ENCODE results near the gene ARFGEF3. TPM values are rescaled to one million over a fixed set of nuclear protein-coding genes. Genes with fewer than 3 reads are reported as not detected.

The ARFGEF3 gene
- total RNA-seq, 1 experiment from 2014 or later = 20.1 TPM

- H3K4me3 Mint-ChIP-seq = no peak overlapping the region
- no peaks in the 10 kb centered on the region for H3K27me3 Mint-ChIP-seq (ENCODE audit: low read depth)
- DNase-seq (ENCODE audit: low spot score) (no peak), ATAC-seq (no peak)
- no peaks in the 10 kb centered on the region for H3K9me3 Mint-ChIP-seq
- CTCF ChIA-PET = no interaction called here
- H3K4me1 Mint-ChIP-seq = peaks cover 25% of the 10 kb centered on the region
- H3K36me3 Mint-ChIP-seq = no peaks in the 10 kb centered on the region
- H3K27ac Mint-ChIP-seq = no peak overlapping the region; the same call in 1 of the 2 replicates
- POLR2A ChIA-PET = no interaction called here
- TF ChIP-seq SMAD3 (CRISPR knock-in tag; IDR thresholded peaks at IDR 0.05; ENCODE audit: borderline replicate concordance) (no peak), NFATC4 (CRISPR knock-in tag; IDR thresholded peaks at IDR 0.05) (no peak), JUN (CRISPR knock-in tag; IDR thresholded peaks at IDR 0.05) (no peak), USF2 (CRISPR knock-in tag; IDR thresholded peaks at IDR 0.05) (no peak)
These were observed 78.9 kb downstream of the ARFGEF3 start for GRCh38 chr6:138240476-138241245.

GRCh38 chr6:138241381-138241780 is 79.6 kb downstream of the ARFGEF3 start:
- TF ChIP-seq HMGXB4 (CRISPR knock-in tag; IDR thresholded peaks at IDR 0.05) = no peak
- no peak for TF ChIP-seq ELF4 (CRISPR knock-in tag; IDR thresholded peaks at IDR 0.05; ENCODE audit: low read depth)
- no peak for TF ChIP-seq NR2C2 (CRISPR knock-in tag; IDR thresholded peaks at IDR 0.05)
- no peak for TF ChIP-seq ATF3 (CRISPR knock-in tag; conservative IDR thresholded peaks at IDR 0.05)
- Mint-ChIP-seq H3K27ac (peak overlapping the region; percentile 4; the same call in 1 of the 2 replicates), H3K36me3 (no peaks in the 10 kb centered on the region), H3K27me3 (ENCODE audit: low read depth) (no peaks in the 10 kb centered on the region), H3K9me3 (no peaks in the 10 kb centered on the region), H3K4me1 (peaks cover 25% of the 10 kb centered on the region), H3K4me3 (no peak overlapping the region)
- no peak for ATAC-seq
- ChIA-PET CTCF (interaction anchor here (0.9 kb wide), 1 partner anchor 30 kb away, joined by 3 read pairs; no protein-coding TSS in a partner anchor), POLR2A (no interaction called here)
- DNase-seq (ENCODE audit: low spot score) = no peak

GRCh38 chr6:138241934-138242333 is 80.2 kb downstream of the ARFGEF3 start:
- peaks cover 25% of the 10 kb centered on the region for H3K4me1 Mint-ChIP-seq
- ATAC-seq = no peak
- no peaks in the 10 kb centered on the region for H3K27me3 Mint-ChIP-seq (ENCODE audit: low read depth)
- DNase-seq (ENCODE audit: low spot score) = no peak
- no peaks in the 10 kb centered on the region for H3K9me3 Mint-ChIP-seq
- no peaks in the 10 kb centered on the region for H3K36me3 Mint-ChIP-seq
- CTCF ChIA-PET = interaction anchor here (0.9 kb wide), 1 partner anchor 30 kb away, joined by 3 read pairs; no protein-coding TSS in a partner anchor
- no peak overlapping the region for H3K27ac Mint-ChIP-seq
- POLR2A ChIA-PET = no interaction called here
- H3K4me3 Mint-ChIP-seq = no peak overlapping the region
- TF ChIP-seq PRRX2 (CRISPR knock-in tag; IDR thresholded peaks at IDR 0.05) (no peak), ZNF263 (CRISPR knock-in tag; IDR thresholded peaks at IDR 0.05; ENCODE audit: low read depth) (no peak)

- Mint-ChIP-seq H3K4me3 (no peak overlapping the region), H3K4me1 (peaks cover 15% of the 10 kb centered on the region), H3K36me3 (no peaks in the 10 kb centered on the region), H3K27me3 (ENCODE audit: low read depth) (no peaks in the 10 kb centered on the region), H3K27ac (no peak overlapping the region), H3K9me3 (no peaks in the 10 kb centered on the region)
- ChIA-PET POLR2A (no interaction called here), CTCF (interaction anchor here (0.6 kb wide), 1 partner anchor 142 kb away, joined by 8 read pairs; no protein-coding TSS in a partner anchor)
- DNase-seq (ENCODE audit: low spot score) (no peak), ATAC-seq (no peak)
- TF ChIP-seq FOXP4 (CRISPR knock-in tag; IDR thresholded peaks at IDR 0.05) = no peak
- TF ChIP-seq ESRRA (CRISPR knock-in tag; IDR thresholded peaks at IDR 0.05; ENCODE audit: borderline replicate concordance) = no peak
- TF ChIP-seq KAT7 (CRISPR knock-in tag; IDR thresholded peaks at IDR 0.05; ENCODE audit: borderline replicate concordance) = no peak
- no peak for TF ChIP-seq SMAD3 (CRISPR knock-in tag; IDR thresholded peaks at IDR 0.05; ENCODE audit: borderline replicate concordance)
- no peak for TF ChIP-seq TEAD1 (CRISPR knock-in tag; IDR thresholded peaks at IDR 0.05)
- no peak for TF ChIP-seq MXD4 (CRISPR knock-in tag; IDR thresholded peaks at IDR 0.05; ENCODE audit: borderline replicate concordance)
- no peak for TF ChIP-seq ARID4B (CRISPR knock-in tag; IDR thresholded peaks at IDR 0.05; ENCODE audit: borderline replicate concordance)
- TF ChIP-seq ATF1 (CRISPR knock-in tag; IDR thresholded peaks at IDR 0.05) = no peak
These were observed 81.4 kb downstream of the ARFGEF3 start for GRCh38 chr6:138242987-138243592.
